ENCODE results near the gene PEX11G. TPM values are rescaled to one million over a fixed set of nuclear protein-coding genes. Genes with fewer than 3 reads are reported as not detected.

The PEX11G gene
- total and polyA plus RNA-seq, 9 of the 15 experiments (the other 6 are each of a cell fraction or from before 2014, with no cell fraction given) = 0.07 to 3.2 (median 0.70) TPM; not detected in 1

DNA sequence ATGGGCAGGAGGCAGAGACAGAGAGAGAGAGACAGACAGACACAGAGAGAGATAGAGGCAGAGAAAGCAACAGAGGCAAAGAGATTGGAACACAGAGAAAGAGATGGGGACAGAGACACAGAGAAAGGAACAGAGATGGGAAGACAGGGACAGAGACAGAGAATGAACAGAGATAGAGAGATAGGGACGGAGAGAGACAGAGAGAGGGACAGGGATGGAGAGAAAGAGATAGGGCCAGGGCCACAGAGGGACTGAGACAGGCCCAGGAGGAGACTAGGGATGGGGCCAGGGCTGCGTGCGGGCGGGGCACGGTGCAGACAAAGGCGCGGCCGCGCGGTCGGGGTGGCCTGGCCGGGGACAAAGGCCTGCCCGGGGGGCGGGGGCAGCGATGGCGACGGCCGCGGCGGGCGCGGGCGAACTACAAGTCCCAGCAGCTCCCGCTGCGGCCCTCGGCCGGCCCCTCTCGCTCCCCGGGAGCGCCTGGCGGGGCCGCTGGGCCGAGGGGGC, 26.9 kb upstream of the PEX11G start, which contains the start of gene ZNF358 (continued):
- TF ChIP-seq NFYB (IDR thresholded peaks at IDR 0.05; ENCODE audit: extremely low read depth, insufficient read length) = no peak
- TF ChIP-seq XRCC5 (IDR thresholded peaks at IDR 0.05; ENCODE audit: low read depth, low read length) = no peak
- no peak for TF ChIP-seq NCOA4 (IDR thresholded peaks at IDR 0.05; ENCODE audit: partially characterized antibody)
- no peak for TF ChIP-seq NCOR1 (IDR thresholded peaks at IDR 0.05)
- no peak for TF ChIP-seq NFATC3 (IDR thresholded peaks at IDR 0.05)
- 0 out of 2 replicates have a peak, but pooled peaks have one; percentile 39 for TF ChIP-seq TOE1 (IDR thresholded peaks at IDR 0.05; ENCODE audit: borderline replicate concordance)
- no peak for TF ChIP-seq TOE1 (CRISPR knock-in tag; IDR thresholded peaks at IDR 0.05; ENCODE audit: borderline replicate concordance, low read depth)
- TF ChIP-seq MTA2 (IDR thresholded peaks at IDR 0.05; ENCODE audit: low read depth) = 0 out of 2 replicates have a peak, but pooled peaks have one; percentile 31
- peak; percentile 62; the same call in 1 of the 2 replicates for TF ChIP-seq ELF4 (CRISPR knock-in tag; IDR thresholded peaks at IDR 0.05)
- TF ChIP-seq, protein P1, sequence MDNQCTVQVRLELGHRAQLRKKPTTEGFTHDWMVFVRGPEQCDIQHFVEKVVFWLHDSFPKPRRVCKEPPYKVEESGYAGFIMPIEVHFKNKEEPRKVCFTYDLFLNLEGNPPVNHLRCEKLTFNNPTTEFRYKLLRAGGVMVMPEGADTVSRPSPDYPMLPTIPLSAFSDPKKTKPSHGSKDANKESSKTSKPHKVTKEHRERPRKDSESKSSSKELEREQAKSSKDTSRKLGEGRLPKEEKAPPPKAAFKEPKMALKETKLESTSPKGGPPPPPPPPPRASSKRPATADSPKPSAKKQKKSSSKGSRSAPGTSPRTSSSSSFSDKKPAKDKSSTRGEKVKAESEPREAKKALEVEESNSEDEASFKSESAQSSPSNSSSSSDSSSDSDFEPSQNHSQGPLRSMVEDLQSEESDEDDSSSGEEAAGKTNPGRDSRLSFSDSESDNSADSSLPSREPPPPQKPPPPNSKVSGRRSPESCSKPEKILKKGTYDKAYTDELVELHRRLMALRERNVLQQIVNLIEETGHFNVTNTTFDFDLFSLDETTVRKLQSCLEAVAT (IDR thresholded peaks at IDR 0.05) = peak; percentile 29 to 58; a peak in 1 of 4 replicates
- peak; percentile 59 for TF ChIP-seq HMGN3 (IDR thresholded peaks at IDR 0.05; ENCODE audit: borderline replicate concordance, extremely low read depth, insufficient read length, low read depth, low read length)
- no peak for TF ChIP-seq ZNF3 (CRISPR knock-in tag; IDR thresholded peaks at IDR 0.05)
- peak; percentile 91 for TF ChIP-seq ZBTB7A (IDR thresholded peaks at IDR 0.05; ENCODE audit: borderline replicate concordance, control insufficient read depth, low read depth, low read length)
- TF ChIP-seq RAD21 (CRISPR knock-in tag; conservative IDR thresholded peaks at IDR 0.05 in 1 of 2, IDR thresholded peaks at IDR 0.05 in 1 of 2) = no peak
- 0 out of 4 replicates have a peak, but pooled peaks of 1 of the 2 experiments have one; percentile 11 for TF ChIP-seq NRF1 (conservative IDR thresholded peaks at IDR 0.05 in 1 of 2, IDR thresholded peaks at IDR 0.05 in 1 of 2)
- 0 out of 2 replicates have a peak, but pooled peaks have one; percentile 30 for TF ChIP-seq ZNF197 (CRISPR knock-in tag; IDR thresholded peaks at IDR 0.05; ENCODE audit: low read depth)
- no peak for TF ChIP-seq NR2C2 (CRISPR knock-in tag; IDR thresholded peaks at IDR 0.05)
- peak; percentile 57 for TF ChIP-seq NR2C2 (tag; IDR thresholded peaks at IDR 0.05)
- peak; percentile 56 for TF ChIP-seq RBFOX2 (IDR thresholded peaks at IDR 0.05; ENCODE audit: low read depth, low read length)
- no peak for TF ChIP-seq ZZZ3 (IDR thresholded peaks at IDR 0.05)
- TF ChIP-seq, protein P2, sequence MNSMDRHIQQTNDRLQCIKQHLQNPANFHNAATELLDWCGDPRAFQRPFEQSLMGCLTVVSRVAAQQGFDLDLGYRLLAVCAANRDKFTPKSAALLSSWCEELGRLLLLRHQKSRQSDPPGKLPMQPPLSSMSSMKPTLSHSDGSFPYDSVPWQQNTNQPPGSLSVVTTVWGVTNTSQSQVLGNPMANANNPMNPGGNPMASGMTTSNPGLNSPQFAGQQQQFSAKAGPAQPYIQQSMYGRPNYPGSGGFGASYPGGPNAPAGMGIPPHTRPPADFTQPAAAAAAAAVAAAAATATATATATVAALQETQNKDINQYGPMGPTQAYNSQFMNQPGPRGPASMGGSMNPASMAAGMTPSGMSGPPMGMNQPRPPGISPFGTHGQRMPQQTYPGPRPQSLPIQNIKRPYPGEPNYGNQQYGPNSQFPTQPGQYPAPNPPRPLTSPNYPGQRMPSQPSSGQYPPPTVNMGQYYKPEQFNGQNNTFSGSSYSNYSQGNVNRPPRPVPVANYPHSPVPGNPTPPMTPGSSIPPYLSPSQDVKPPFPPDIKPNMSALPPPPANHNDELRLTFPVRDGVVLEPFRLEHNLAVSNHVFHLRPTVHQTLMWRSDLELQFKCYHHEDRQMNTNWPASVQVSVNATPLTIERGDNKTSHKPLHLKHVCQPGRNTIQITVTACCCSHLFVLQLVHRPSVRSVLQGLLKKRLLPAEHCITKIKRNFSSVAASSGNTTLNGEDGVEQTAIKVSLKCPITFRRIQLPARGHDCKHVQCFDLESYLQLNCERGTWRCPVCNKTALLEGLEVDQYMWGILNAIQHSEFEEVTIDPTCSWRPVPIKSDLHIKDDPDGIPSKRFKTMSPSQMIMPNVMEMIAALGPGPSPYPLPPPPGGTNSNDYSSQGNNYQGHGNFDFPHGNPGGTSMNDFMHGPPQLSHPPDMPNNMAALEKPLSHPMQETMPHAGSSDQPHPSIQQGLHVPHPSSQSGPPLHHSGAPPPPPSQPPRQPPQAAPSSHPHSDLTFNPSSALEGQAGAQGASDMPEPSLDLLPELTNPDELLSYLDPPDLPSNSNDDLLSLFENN (IDR thresholded peaks at IDR 0.05; ENCODE audit: low read depth in 2 of 2, low read length in 2 of 2) = no peak
- TF ChIP-seq TRIM24 (IDR thresholded peaks at IDR 0.05) = 0 out of 4 replicates have a peak, but pooled peaks of 1 of the 2 experiments have one; percentile 22

Measured in K562 (cell line).